ENCODE measurements around the gene LGALSL.

LGALSL gene

DNA sequence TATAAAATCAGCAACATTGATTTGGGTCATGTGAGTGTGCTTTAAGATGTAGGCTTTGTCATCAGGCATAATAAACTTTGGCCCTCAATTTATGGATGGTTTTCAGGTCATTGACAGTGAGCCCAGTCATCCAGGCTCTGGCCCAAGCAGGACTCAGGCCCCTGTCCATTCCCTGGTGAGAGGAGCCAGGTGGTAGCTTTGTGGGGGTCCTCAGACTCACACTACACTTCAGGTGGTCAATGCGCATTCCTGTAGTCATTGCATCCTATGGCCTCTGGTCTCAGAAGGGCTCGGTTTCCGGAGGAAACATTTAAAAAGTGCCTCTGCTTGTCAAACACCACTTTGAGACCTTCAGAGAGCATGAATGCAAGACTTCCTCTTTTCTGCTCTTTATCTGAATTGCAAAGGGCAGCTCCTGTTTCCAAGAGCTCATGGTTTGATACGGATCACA, 20.2 kb downstream of the LGALSL start:
- no peak for DNase-seq (ENCODE audit: low spot score)
- no peak overlapping the region for H3K27ac ChIP-seq
- POLR2A ChIA-PET (ENCODE audit: low non-redundant PET), result no interaction called here
- TF ChIP-seq, protein P1, sequence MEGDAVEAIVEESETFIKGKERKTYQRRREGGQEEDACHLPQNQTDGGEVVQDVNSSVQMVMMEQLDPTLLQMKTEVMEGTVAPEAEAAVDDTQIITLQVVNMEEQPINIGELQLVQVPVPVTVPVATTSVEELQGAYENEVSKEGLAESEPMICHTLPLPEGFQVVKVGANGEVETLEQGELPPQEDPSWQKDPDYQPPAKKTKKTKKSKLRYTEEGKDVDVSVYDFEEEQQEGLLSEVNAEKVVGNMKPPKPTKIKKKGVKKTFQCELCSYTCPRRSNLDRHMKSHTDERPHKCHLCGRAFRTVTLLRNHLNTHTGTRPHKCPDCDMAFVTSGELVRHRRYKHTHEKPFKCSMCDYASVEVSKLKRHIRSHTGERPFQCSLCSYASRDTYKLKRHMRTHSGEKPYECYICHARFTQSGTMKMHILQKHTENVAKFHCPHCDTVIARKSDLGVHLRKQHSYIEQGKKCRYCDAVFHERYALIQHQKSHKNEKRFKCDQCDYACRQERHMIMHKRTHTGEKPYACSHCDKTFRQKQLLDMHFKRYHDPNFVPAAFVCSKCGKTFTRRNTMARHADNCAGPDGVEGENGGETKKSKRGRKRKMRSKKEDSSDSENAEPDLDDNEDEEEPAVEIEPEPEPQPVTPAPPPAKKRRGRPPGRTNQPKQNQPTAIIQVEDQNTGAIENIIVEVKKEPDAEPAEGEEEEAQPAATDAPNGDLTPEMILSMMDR (conservative IDR thresholded peaks at IDR 0.05; ENCODE audit: low read depth), result no peak
- CTCF ChIA-PET, result no interaction called here

DNA sequence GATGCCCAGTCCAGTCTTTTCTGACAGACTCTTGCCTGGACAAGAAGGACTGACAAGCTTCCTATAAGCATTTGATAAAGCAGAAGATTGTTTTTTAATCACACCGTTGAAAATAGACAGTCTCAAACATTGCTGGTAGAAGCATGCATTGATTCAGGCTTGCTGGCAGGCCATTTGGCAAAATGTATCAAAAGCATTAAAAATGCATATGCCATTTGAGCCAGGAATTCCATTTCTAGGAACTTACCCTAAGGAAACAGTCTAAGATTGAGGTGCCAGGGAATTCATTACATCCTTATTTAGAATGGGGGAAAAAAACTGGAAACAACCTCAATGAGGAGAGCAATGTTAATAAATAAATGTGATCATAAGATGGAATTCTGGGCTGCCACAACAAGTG, 20.7 kb downstream of the LGALSL start:
- TF ChIP-seq, protein P1 (conservative IDR thresholded peaks at IDR 0.05; ENCODE audit: low read depth), result no peak
- CTCF ChIA-PET, result no interaction called here
- H3K27ac ChIP-seq, result no peak overlapping the region
- no peak for DNase-seq (ENCODE audit: low spot score)
- POLR2A ChIA-PET (ENCODE audit: low non-redundant PET), result no interaction called here

DNA sequence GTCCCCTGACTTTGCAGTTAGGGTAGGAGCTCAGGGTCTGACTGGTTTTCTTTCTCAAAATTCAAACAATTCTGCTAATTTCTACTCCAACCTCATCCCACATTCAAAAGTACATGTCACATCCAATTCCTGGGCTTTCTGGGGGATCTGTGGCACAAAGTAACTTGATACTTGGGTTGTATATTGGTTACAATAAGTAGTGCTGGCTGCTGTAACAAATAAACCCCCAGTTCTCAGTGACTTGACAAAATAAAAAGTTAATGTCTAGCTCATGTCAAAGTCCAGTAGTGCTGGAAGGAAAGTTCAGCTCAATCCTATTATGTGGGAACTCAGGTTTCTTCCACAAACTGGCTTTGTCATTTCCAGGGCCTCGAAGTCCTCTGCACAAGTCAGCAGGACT, 23.1 kb downstream of the LGALSL start:
- ChIA-PET POLR2A (ENCODE audit: low non-redundant PET) (no interaction called here), CTCF (interaction anchor here (0.7 to 2.0 kb wide), 2 partner anchors 11 to 142 kb away, joined by 3 to 7 read pairs; no protein-coding TSS in a partner anchor)
- no peak overlapping the region for H3K27ac ChIP-seq
- TF ChIP-seq, protein P1 (conservative IDR thresholded peaks at IDR 0.05; ENCODE audit: low read depth), result no peak
- no peak for DNase-seq (ENCODE audit: low spot score)

DNA sequence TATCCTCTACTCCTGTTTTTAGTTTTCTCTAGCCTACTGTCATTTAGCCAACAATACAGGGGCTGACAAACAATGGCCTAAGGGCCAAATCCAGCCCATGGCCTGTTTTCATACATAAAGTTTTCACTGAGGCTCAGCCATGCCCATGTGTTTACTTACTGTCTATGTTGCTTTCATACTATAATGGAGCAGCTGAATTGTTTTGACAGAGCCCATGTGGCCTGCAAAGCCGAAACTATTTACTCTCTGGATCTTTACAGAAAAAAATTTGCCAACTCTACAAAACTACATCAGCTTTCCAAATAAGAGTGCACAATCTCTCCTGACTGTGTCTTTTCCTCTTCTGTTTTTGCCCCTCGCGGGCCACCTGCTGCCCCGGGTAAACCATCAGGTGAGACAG, 24.0 kb downstream of the LGALSL start:
- H3K27ac ChIP-seq, result no peak overlapping the region
- ChIA-PET POLR2A (ENCODE audit: low non-redundant PET) (no interaction called here), CTCF (interaction anchor here (2.0 kb wide), 1 partner anchor 10 kb away, joined by 7 read pairs; no protein-coding TSS in a partner anchor)
- TF ChIP-seq, protein P1 (conservative IDR thresholded peaks at IDR 0.05; ENCODE audit: low read depth), result no peak
- no peak for DNase-seq (ENCODE audit: low spot score)

DNA sequence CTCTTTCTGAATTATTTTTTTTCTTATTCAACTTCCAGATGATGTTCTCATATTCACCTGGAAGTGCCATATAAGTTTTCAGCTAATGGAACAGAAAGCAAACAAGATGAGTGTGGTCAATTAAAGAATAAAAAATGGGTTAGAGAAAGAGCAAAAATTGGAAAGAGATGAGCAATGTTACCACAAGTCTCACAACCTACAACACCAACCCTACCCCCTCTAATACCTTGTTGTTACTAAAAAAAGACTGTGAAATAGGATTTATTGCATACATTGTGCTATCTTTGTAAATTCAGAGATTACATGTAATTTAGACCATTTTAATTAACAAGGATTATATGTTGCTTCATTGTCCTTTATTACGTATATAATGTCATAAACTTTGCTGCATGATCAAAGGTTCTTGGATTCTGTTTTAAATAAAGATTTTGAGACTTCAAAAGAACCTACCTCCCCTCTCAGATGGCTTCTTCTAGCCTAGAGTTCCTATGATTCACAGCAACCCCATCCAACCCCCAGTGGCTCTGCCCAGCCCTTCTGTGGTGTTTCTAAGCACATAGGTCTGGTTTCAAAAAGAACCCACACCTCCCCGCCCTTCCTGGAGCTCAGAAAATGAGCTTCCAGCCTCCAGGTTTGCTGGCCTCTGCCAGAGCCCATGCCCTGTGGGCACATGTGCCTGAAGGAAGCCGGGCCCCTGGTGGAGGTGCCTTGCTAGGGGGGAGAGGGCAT, 24.7 kb downstream of the LGALSL start:
- DNase-seq (ENCODE audit: low spot score), result peak; percentile 17
- CTCF ChIA-PET, result no interaction called here
- POLR2A ChIA-PET (ENCODE audit: low non-redundant PET), result no interaction called here
- H3K27ac ChIP-seq, result no peak overlapping the region
- TF ChIP-seq, protein P1 (conservative IDR thresholded peaks at IDR 0.05; ENCODE audit: low read depth), result no peak

DNA sequence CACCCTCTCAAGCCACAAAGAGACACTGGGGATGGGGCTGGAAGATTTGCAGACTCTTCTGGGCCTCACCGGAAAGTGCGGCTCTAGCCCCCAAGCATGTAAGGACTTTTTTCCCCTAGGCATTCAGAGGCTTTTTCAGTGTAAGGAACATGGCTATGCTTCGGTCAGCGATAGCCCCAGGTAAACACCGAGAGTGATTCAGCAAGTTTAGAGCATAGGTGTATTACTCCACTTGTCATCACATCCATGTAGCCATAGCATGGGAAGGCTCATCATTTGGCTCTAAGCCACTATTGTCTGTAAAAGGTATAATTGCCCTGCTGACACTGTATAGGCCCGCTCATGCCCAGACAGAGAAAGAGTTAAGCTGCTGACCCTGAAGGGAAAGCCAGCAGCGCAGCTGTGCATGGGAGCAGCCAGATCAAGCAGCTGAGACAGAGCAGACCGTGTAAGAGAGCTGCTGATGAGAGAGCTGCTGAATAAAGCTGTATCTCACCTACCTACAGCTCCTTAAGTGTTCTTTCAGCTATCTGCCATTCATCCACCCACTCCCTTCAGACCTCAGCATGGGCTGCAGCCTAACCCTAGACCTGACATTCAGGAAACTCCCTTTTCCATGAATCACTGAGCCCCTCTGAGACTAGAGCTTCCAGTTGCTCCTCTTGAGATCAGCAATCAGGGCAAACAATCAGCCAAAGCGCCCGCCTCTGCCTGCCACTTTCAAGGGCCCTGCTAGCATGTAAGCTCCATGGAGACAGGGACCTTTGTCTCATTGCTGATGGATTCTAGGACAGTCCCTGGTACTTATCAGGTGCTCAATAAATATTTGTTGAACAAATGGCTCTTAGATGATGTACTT, 25.5 kb downstream of the LGALSL start:
- TF ChIP-seq, protein P1 (conservative IDR thresholded peaks at IDR 0.05; ENCODE audit: low read depth), result no peak
- POLR2A ChIA-PET (ENCODE audit: low non-redundant PET), result no interaction called here
- CTCF ChIA-PET, result interaction anchor here (4.4 kb wide), 1 partner anchor 149 kb away, joined by 20 read pairs; no protein-coding TSS in a partner anchor
- H3K27ac ChIP-seq, result no peak overlapping the region
- DNase-seq (ENCODE audit: low spot score), result no peak

Measured in RWPE1 (cell line).